T-cell (primary cell): ENCODE results near the gene NRL. TPM values are rescaled to one million over a fixed set of nuclear protein-coding genes. Genes with fewer than 3 reads are reported as not detected.

ENCODE experiments used
- ATAC-seq, 4 experiments: fragments of 200-7000 bp in 3 of 4; fragments of 150-1000 bp in 1 of 4; cut with Tn5 transposase; replicated peaks in 1 of 4; 1 replicate in 3 of 4; 2 replicates in 1 of 4; pipeline ENCODE4 v1.10.0; 2021; ENCODE audit warnings: moderate library complexity in 3 of 4, mild to moderate bottlenecking in 2 of 4, moderate number of reproducible peaks in 1 of 4
- CTCF ChIA-PET, 2 donors: fragments of 300-600 bp; sonication (Branson Sonifier 250); formaldehyde crosslinking; loops; one replicate each; lab custom pipeline; 2022; ENCODE audit warnings: antibody characterized with exemption in 2 of 2; lab: Charles Lee
- POLR2A ChIA-PET, 2 donors: fragments of 300-600 bp; sonication (Branson Sonifier 250); formaldehyde crosslinking; loops; one replicate each; lab custom pipeline; 2022; ENCODE audit warnings: antibody characterized with exemption in 2 of 2; lab: Charles Lee
- DNase-seq, 35 experiments: peaks; one replicate each; pipeline versions ENCODE4 v3.0.0 to v3.0.0-alpha.2; 2013 to 2023
- H3K27ac ChIP-seq: one replicate; pipeline ENCODE4 v1.5.1; 2013; ENCODE audit warnings: low read length
- H3K27me3 ChIP-seq, 2 experiments: replicated peaks in 1 of 2; 1 replicate in 1 of 2; 2 replicates in 1 of 2; pipeline versions ENCODE4 v1.6.1 to v1.7.0; 2013; ENCODE audit warnings: low read length in 1 of 2, mixed read lengths in 1 of 2; ENCODE audit not compliant: control insufficient read depth in 2 of 2, insufficient read depth in 2 of 2; ENCODE audit errors: extremely low read depth in 1 of 2
- H3K36me3 ChIP-seq, 2 donors: 1 replicate in 1 of 2; 2 replicates in 1 of 2; pipeline versions ENCODE4 v1.6.1 to v1.7.0; 2013; ENCODE audit warnings: low read length in 1 of 2; ENCODE audit not compliant: control insufficient read depth in 2 of 2, insufficient read depth in 1 of 2; ENCODE audit errors: extremely low read depth in 1 of 2
- H3K4me1 ChIP-seq, 2 experiments: 1 replicate in 1 of 2; 2 replicates in 1 of 2; pipeline versions ENCODE4 v1.6.1 to v1.7.0; 2013; ENCODE audit warnings: low read length in 2 of 2, mixed read lengths in 1 of 2; ENCODE audit not compliant: insufficient read depth in 2 of 2, control insufficient read depth in 1 of 2; ENCODE audit errors: extremely low read depth in 1 of 2
- H3K4me3 ChIP-seq, 2 donors: 1 replicate in 1 of 2; 2 replicates in 1 of 2; pipeline versions ENCODE4 v1.5.1 to v1.7.0; 2013; ENCODE audit warnings: mild to moderate bottlenecking in 2 of 2, low read length in 1 of 2, moderate library complexity in 1 of 2; ENCODE audit not compliant: control insufficient read depth in 1 of 2; ENCODE audit errors: extremely low read depth in 1 of 2
- H3K9me3 ChIP-seq: 2 replicates; pipeline ENCODE4 v1.7.0; 2013
- H3K27ac Mint-ChIP-seq, 2 donors: one replicate each; pipeline ENCODE4 v1.8.0; 2020 to 2021; ENCODE audit warnings: mild to moderate bottlenecking in 2 of 2, mixed read lengths in 2 of 2
- H3K27me3 Mint-ChIP-seq, 2 donors: one replicate each; pipeline ENCODE4 v1.8.0; 2021 to 2022; ENCODE audit warnings: mixed read lengths in 2 of 2
- H3K36me3 Mint-ChIP-seq: one replicate; pipeline ENCODE4 v1.8.0; 2021; ENCODE audit warnings: mixed read lengths
- H3K4me1 Mint-ChIP-seq, 3 donors: one replicate each; pipeline ENCODE4 v1.8.0; 2020 to 2022; ENCODE audit warnings: mixed read lengths in 3 of 3, mild to moderate bottlenecking in 1 of 3
- H3K4me3 Mint-ChIP-seq, 3 donors: one replicate each; pipeline ENCODE4 v1.8.0; 2020 to 2022; ENCODE audit warnings: mild to moderate bottlenecking in 3 of 3, mixed read lengths in 3 of 3, moderate library complexity in 3 of 3
- H3K9me3 Mint-ChIP-seq, 3 donors: one replicate each; pipeline ENCODE4 v1.8.0; 2020 to 2022; ENCODE audit warnings: mixed read lengths in 3 of 3
- WGBS: methylation state at CpG from one replicate; pipeline ENCODE4 v1.1.5; 2013; ENCODE audit warnings: missing lambda C conversion rate; ENCODE audit not compliant: insufficient coverage; 5-methylcytosine and 5-hydroxymethylcytosine counted together
- total RNA-seq, 35 experiments: library from RNA in 6 of 35; stranded (reverse) in 6 of 35; fragments of 120-200 nt in 1 of 35; gene quantifications; one replicate each; pipeline versions ENCODE4 v1.2.1 to v1.2.4 and lab custom pipeline; 2013 to 2026

Gene NRL
- total RNA-seq, 5 donors from 2014 or later (not counting 1 experiment from before 2014, with no cell fraction given): 1.9 to 3.7 (median 3.4) TPM

GRCh38 chr14:24136684-24137528 is 22.2 kb upstream of the NRL start:
- H3K9me3 Mint-ChIP-seq: no peaks in the 10 kb centered on the region
- POLR2A ChIA-PET: interaction anchor here (0.9 to 1.9 kb wide), 5 partner anchors 10 to 77 kb away, joined by 3 to 7 read pairs (median 4); partner anchors contain the start of genes DCAF11 (in 1 of the 2), NRL (in 1 of the 2), RNF31 (in 1 of the 2) and TM9SF1 (in 1 of the 2)
- peak overlapping the region; percentile 83 to 97 (median 88) for H3K4me3 Mint-ChIP-seq
- no peaks in the 10 kb centered on the region for H3K27me3 ChIP-seq
- no peaks in the 10 kb centered on the region for H3K9me3 ChIP-seq
- peaks cover 64 to 68% (median 67%) of the 10 kb centered on the region in 3 donors for H3K4me1 Mint-ChIP-seq
- no peaks in the 10 kb centered on the region for H3K27me3 Mint-ChIP-seq
- ATAC-seq: no peak
- peak overlapping the region; percentile 79 for H3K27ac ChIP-seq
- peaks cover 17% of the 10 kb centered on the region for H3K36me3 Mint-ChIP-seq
- peaks cover 13 to 24% of the 10 kb centered on the region in 2 donors for H3K36me3 ChIP-seq
- peak in 1 of 35 experiments; percentile 15 for DNase-seq
- H3K27ac Mint-ChIP-seq: peak overlapping the region; percentile 90 to 94
- CTCF ChIA-PET: interaction anchor here (0.7 to 3.1 kb wide), 5 partner anchors 10 to 24 kb away, joined by 3 to 18 read pairs (median 14); partner anchors contain the start of genes PSME2 (in 2 of the 2), RNF31 (in 2 of the 2), DCAF11 (in 1 of the 2) and IRF9 (in 1 of the 2)
- WGBS: 6% methylated on average over 6 of the region's 13 CpGs
- H3K4me3 ChIP-seq: peak overlapping the region; percentile 78 to 84
- peaks cover 21 to 65% of the 10 kb centered on the region in 2 experiments for H3K4me1 ChIP-seq

- Histone ChIP-seq H3K27me3 (no peaks in the 10 kb centered on the region), H3K4me1 (peaks cover 22 to 67% of the 10 kb centered on the region in 2 experiments), H3K27ac (peak within 1 kb of the TSS; percentile 79), H3K36me3 (peaks cover 13 to 24% of the 10 kb centered on the region in 2 donors), H3K4me3 (peak within 1 kb of the TSS; percentile 78 to 84), H3K9me3 (no peaks in the 10 kb centered on the region)
- WGBS: under 1% methylated on average over 73 of the region's 75 CpGs
- Mint-ChIP-seq H3K9me3 (no peaks in the 10 kb centered on the region), H3K27me3 (no peaks in the 10 kb centered on the region), H3K36me3 (peaks cover 17% of the 10 kb centered on the region), H3K27ac (peak within 1 kb of the TSS; percentile 91 to 95), H3K4me1 (peaks cover 64 to 68% (median 67%) of the 10 kb centered on the region in 3 donors), H3K4me3 (peak within 1 kb of the TSS; percentile 89 to 97 (median 91))
- ChIA-PET CTCF (interaction anchor here in 1 of 2 donors (0.6 to 3.1 kb wide), 7 partner anchors 11 to 118 kb away, joined by 3 to 18 read pairs (median 6); partner anchors contain the start of genes DCAF11, IRF9, NRL and PSME2), POLR2A (interaction anchor here (0.6 to 1.9 kb wide), 12 partner anchors 9 to 307 kb away, joined by 3 to 9 read pairs (median 4); partner anchors contain the start of genes DCAF11 (in 1 of the 2), IRF9 (in 1 of the 2), NRL (in 1 of the 2) and RNF31 (in 1 of the 2))
- DNase-seq: peak; percentile 80 to 97 (median 92)
- peak; percentile 94 to 98 (median 95) for ATAC-seq
These were observed 21.3 kb upstream of the NRL start, which contains the start of gene PSME1 for GRCh38 chr14:24135834-24136683. Gene PSME1, plus strand, starts transcription at chr14:24136194. Its CDS starts 69 bp downstream, at chr14:24136263.

GRCh38 chr14:24135584-24135833 is 20.8 kb upstream of the NRL start:
- peak in 1 of 35 experiments; percentile 10 for DNase-seq
- 24% methylated on average over 9 of the region's 9 CpGs for WGBS
- H3K9me3 Mint-ChIP-seq: no peaks in the 10 kb centered on the region
- Histone ChIP-seq H3K27me3 (no peaks in the 10 kb centered on the region), H3K36me3 (peaks cover 13 to 24% of the 10 kb centered on the region in 2 donors), H3K27ac (peak overlapping the region; percentile 46), H3K9me3 (no peaks in the 10 kb centered on the region), H3K4me1 (peaks cover 22 to 63% of the 10 kb centered on the region in 2 experiments), H3K4me3 (peak overlapping the region; percentile 49 to 53)
- CTCF ChIA-PET: interaction anchor here in 1 of 2 donors (0.6 to 3.1 kb wide), 7 partner anchors 12 to 119 kb away, joined by 3 to 18 read pairs (median 6); partner anchors contain the start of genes DCAF11, IRF9, NRL and PSME2
- H3K27me3 Mint-ChIP-seq: no peaks in the 10 kb centered on the region
- H3K4me3 Mint-ChIP-seq: peak overlapping the region; percentile 89 to 97 (median 91)
- peak overlapping the region; percentile 91 to 95 for H3K27ac Mint-ChIP-seq
- peaks cover 17% of the 10 kb centered on the region for H3K36me3 Mint-ChIP-seq
- POLR2A ChIA-PET: interaction anchor here (0.6 to 1.9 kb wide), 6 partner anchors 12 to 106 kb away, joined by 3 to 7 read pairs (median 4); partner anchors contain the start of genes DCAF11 (in 1 of the 2), IRF9 (in 1 of the 2), NRL (in 1 of the 2) and RNF31 (in 1 of the 2)
- peaks cover 62 to 67% (median 64%) of the 10 kb centered on the region in 3 donors for H3K4me1 Mint-ChIP-seq
- peak in 2 of 4 experiments; percentile 0 to 1 for ATAC-seq

- no peak overlapping the region for H3K4me3 ChIP-seq
- peaks cover 44 to 53% (median 48%) of the 10 kb centered on the region in 3 donors for H3K4me1 Mint-ChIP-seq
- H3K4me1 ChIP-seq: peaks cover 17 to 48% of the 10 kb centered on the region in 2 experiments
- ATAC-seq (no peak), DNase-seq (no peak)
- no CpG with 5 or more reads among the region's 1 CpG for whole genome bisulfite sequencing
- peak overlapping the region in 1 of 2 donors; percentile 94 for H3K27ac Mint-ChIP-seq
- H3K27me3 Mint-ChIP-seq: no peaks in the 10 kb centered on the region
- H3K36me3 Mint-ChIP-seq: peaks cover 9% of the 10 kb centered on the region
- ChIA-PET CTCF (interaction anchor here (0.7 to 1.5 kb wide), 4 partner anchors 13 to 92 kb away, joined by 3 to 9 read pairs (median 4); partner anchors contain the start of genes IRF9 (in 1 of the 2) and RNF31 (in 1 of the 2)), POLR2A (interaction anchor here (0.6 to 0.8 kb wide), 4 partner anchors 11 to 296 kb away, joined by 4 to 6 read pairs (median 5); partner anchors contain the start of genes DCAF11 (in 1 of the 2), KHNYN (in 1 of the 2) and NRL (in 1 of the 2))
- H3K27ac ChIP-seq: no peak overlapping the region
- H3K4me3 Mint-ChIP-seq: no peak overlapping the region
- peaks cover 6 to 17% of the 10 kb centered on the region in 2 donors for H3K36me3 ChIP-seq
- no peaks in the 10 kb centered on the region for H3K9me3 ChIP-seq
- no peaks in the 10 kb centered on the region for H3K27me3 ChIP-seq
- H3K9me3 Mint-ChIP-seq: no peaks in the 10 kb centered on the region
These were observed 19.0 kb upstream of the NRL start for GRCh38 chr14:24133735-24134134.

GRCh38 chr14:24132976-24133375 is 18.2 kb upstream of the NRL start:
- H3K9me3 Mint-ChIP-seq: no peaks in the 10 kb centered on the region
- Histone ChIP-seq H3K27ac (peak overlapping the region; percentile 67), H3K9me3 (no peaks in the 10 kb centered on the region), H3K36me3 (peaks cover 0 to 10% of the 10 kb centered on the region in 2 donors), H3K27me3 (no peaks in the 10 kb centered on the region), H3K4me1 (peaks cover 17 to 40% of the 10 kb centered on the region in 2 experiments), H3K4me3 (peak overlapping the region in 1 of 2 donors; percentile 40)
- H3K36me3 Mint-ChIP-seq: peaks cover 3% of the 10 kb centered on the region
- WGBS: no CpG with 5 or more reads among the region's 2 CpGs
- no peak for DNase-seq
- peak overlapping the region; percentile 91 to 94 for H3K27ac Mint-ChIP-seq
- peak overlapping the region in 1 of 3 donors; percentile 61 for H3K4me3 Mint-ChIP-seq
- POLR2A ChIA-PET: interaction anchor here in 1 of 2 donors (0.8 kb wide), 2 partner anchors 11 to 170 kb away, joined by 4 to 6 read pairs; no protein-coding TSS in a partner anchor
- CTCF ChIA-PET: no interaction called here
- no peak for ATAC-seq
- no peaks in the 10 kb centered on the region for H3K27me3 Mint-ChIP-seq
- H3K4me1 Mint-ChIP-seq: peaks cover 37 to 45% (median 40%) of the 10 kb centered on the region in 3 donors
